Caco-2 (cell line): ENCODE measurements around the gene MMP3. TPM values are rescaled to one million over a fixed set of nuclear protein-coding genes. Genes with fewer than 3 reads are reported as not detected.
"Not testable (repeated sequence)": the region's sequence is repeated elsewhere in the genome, so short reads cannot be mapped to it uniquely, and the experiment has no call there.

Source experiments
- BruUV-seq: library from RNA; stranded (reverse); fragments of 400-500 nt; replicated peaks from 2 replicates; lab custom pipeline; 2021; lab: Mats Ljungman, UMichigan
- CTCF ChIA-PET: fragments of 300-600 bp; sonication (Branson Sonifier 250); formaldehyde crosslinking; loops from one replicate; lab custom pipeline; 2022; ENCODE audit warnings: antibody characterized with exemption; lab: Charles Lee
- POLR2A ChIA-PET: fragments of 300-600 bp; sonication (Branson Sonifier 250); formaldehyde crosslinking; loops from one replicate; lab custom pipeline; 2022; ENCODE audit warnings: antibody characterized with exemption; lab: Charles Lee
- DNase-seq, 2 experiments: peaks; one replicate each; pipeline versions ENCODE4 v3.0.0 to v3.0.0-alpha.2; 2020 to 2022
- H3K27me3 ChIP-seq: replicated peaks from 2 replicates; pipeline ENCODE4 v1.6.0; 2011; ENCODE audit warnings: low read length; ENCODE audit not compliant: control insufficient read depth, insufficient read depth
- H3K36me3 ChIP-seq: 2 replicates; pipeline ENCODE4 v1.5.1; 2011; ENCODE audit warnings: low read length; ENCODE audit not compliant: control insufficient read depth, insufficient read depth
- H3K4me1 ChIP-seq: fragments of 250-450 bp; sonication (Bioruptor Pico); 2 replicates; pipeline ENCODE4 v1.5.1; 2020; ENCODE audit warnings: mild to moderate bottlenecking
- H3K4me3 ChIP-seq: 2 replicates; pipeline ENCODE4 v1.5.1; 2011; ENCODE audit warnings: low read depth, mild to moderate bottlenecking, control low read depth, low read length
- H3K9me3 ChIP-seq: fragments of 250-450 bp; sonication (Bioruptor Pico); 2 replicates; pipeline ENCODE4 v1.5.1; 2020; ENCODE audit warnings: mild to moderate bottlenecking, moderate library complexity
- H3K27ac Mint-ChIP-seq: one replicate; pipeline ENCODE4 v1.8.0; 2022; ENCODE audit warnings: mixed read lengths; ENCODE audit not compliant: unreplicated experiment
- H3K27me3 Mint-ChIP-seq: one replicate; pipeline ENCODE4 v1.8.0; 2022; ENCODE audit warnings: mixed read lengths; ENCODE audit not compliant: insufficient read depth, unreplicated experiment
- H3K36me3 Mint-ChIP-seq: one replicate; pipeline ENCODE4 v1.8.0; 2022; ENCODE audit warnings: mild to moderate bottlenecking, mixed read lengths; ENCODE audit not compliant: insufficient read depth, unreplicated experiment
- H3K4me1 Mint-ChIP-seq: one replicate; pipeline ENCODE4 v1.8.0; 2022; ENCODE audit warnings: low read depth, mixed read lengths; ENCODE audit not compliant: unreplicated experiment
- H3K4me3 Mint-ChIP-seq: one replicate; pipeline ENCODE4 v1.8.0; 2022; ENCODE audit warnings: mild to moderate bottlenecking, moderate library complexity, mixed read lengths; ENCODE audit not compliant: unreplicated experiment
- H3K9me3 Mint-ChIP-seq: one replicate; pipeline ENCODE4 v1.8.0; 2022; ENCODE audit warnings: mixed read lengths; ENCODE audit not compliant: unreplicated experiment
- intact Hi-C: fragments of 100-400 bp; cut with micrococcal nuclease; formaldehyde crosslinking; loops from one replicate; pipeline ENCODE4 v1.10.0; 2022; ENCODE audit not compliant: unreplicated experiment
- total RNA-seq: library from RNA; stranded (reverse); gene quantifications from 2 replicates; pipeline ENCODE4 v1.2.3, GENCODE V29; 2022
- TF ChIP-seq, protein P1 (sequence below), 2 experiments: fragments of 200-600 bp in 1 of 2; IDR thresholded peaks; 1 replicate in 1 of 2; 2 replicates in 1 of 2; pipeline versions ENCODE4 v1.5.1 to v1.8.0; 2011 to 2022; ENCODE audit warnings: antibody characterized with exemption in 1 of 2, control low read depth in 1 of 2, inconsistent platforms in 1 of 2, low read depth in 1 of 2, low read length in 1 of 2, mild to moderate bottlenecking in 1 of 2, moderate library complexity in 1 of 2; ENCODE audit not compliant: insufficient read depth in 1 of 2, severe bottlenecking in 1 of 2, unreplicated experiment in 1 of 2

MMP3 gene
- total RNA-seq, 1 experiment from 2014 or later: not detected

DNA sequence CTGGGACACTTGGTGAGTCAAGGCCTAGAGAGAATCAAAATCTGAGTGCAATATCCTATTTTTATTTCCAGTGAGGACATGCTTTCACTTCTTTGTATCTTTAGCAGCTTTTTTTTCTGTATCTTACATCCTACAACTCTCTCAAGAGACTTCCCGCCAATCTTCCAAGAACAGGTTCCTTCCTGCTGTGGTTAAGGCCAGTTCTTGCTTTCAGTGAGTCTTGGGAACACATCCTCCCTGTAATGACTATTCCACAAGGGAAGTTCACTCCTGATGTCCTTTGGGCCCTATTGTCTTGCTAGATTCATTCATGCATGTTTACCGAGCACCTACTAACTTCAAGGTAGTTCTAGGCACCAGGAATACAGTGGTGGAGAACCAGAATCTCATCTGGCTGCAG lies 35.2 kb upstream of the MMP3 start:
- intact Hi-C loops: no loop called here
- POLR2A ChIA-PET: no interaction called here

DNA sequence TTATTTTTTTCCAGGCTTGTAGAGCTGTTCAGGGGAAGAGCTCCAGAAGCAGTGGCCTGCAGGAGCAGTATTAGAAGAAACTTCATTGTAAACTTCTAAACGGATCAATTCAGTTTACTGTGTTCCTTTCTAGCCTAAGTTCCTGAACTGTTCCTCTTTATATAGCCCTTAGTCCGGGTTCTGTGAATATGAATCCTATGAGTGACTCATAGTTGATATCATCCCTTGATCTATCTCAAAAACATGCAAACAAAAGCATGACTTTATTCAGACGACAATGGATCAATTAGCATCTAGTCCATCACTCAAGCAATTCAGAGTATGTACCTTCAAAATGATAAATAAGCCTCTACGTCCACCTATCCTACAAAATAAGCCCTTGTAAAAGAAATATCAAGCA lies 31.4 kb upstream of the MMP3 start, which contains the start of gene MMP12:
MMP12 (minus strand) TSS at position 131 of the 400 bp plus-strand sequence; CDS start at position 86, 45 bp downstream.
- intact Hi-C loops: no loop called here
- no peak within 1 kb of the TSS for H3K27ac Mint-ChIP-seq
- no TSS peak for BruUV-seq
- no peaks in the 10 kb centered on the region for H3K36me3 Mint-ChIP-seq
- TF ChIP-seq, protein P1, sequence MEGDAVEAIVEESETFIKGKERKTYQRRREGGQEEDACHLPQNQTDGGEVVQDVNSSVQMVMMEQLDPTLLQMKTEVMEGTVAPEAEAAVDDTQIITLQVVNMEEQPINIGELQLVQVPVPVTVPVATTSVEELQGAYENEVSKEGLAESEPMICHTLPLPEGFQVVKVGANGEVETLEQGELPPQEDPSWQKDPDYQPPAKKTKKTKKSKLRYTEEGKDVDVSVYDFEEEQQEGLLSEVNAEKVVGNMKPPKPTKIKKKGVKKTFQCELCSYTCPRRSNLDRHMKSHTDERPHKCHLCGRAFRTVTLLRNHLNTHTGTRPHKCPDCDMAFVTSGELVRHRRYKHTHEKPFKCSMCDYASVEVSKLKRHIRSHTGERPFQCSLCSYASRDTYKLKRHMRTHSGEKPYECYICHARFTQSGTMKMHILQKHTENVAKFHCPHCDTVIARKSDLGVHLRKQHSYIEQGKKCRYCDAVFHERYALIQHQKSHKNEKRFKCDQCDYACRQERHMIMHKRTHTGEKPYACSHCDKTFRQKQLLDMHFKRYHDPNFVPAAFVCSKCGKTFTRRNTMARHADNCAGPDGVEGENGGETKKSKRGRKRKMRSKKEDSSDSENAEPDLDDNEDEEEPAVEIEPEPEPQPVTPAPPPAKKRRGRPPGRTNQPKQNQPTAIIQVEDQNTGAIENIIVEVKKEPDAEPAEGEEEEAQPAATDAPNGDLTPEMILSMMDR (IDR thresholded peaks at IDR 0.05; ENCODE audit: insufficient read depth in 1 of 2, low read depth in 1 of 2, low read length in 1 of 2, severe bottlenecking in 1 of 2, unreplicated experiment in 1 of 2): no peak
- no peaks in the 10 kb centered on the region for H3K9me3 Mint-ChIP-seq
- ChIA-PET CTCF (no interaction called here), POLR2A (no interaction called here)
- H3K4me3 Mint-ChIP-seq: no peak within 1 kb of the TSS
- H3K4me1 ChIP-seq: no peaks in the 10 kb centered on the region
- no peaks in the 10 kb centered on the region for H3K27me3 Mint-ChIP-seq
- no peaks in the 10 kb centered on the region for H3K27me3 ChIP-seq
- H3K9me3 ChIP-seq: no peaks in the 10 kb centered on the region
- no peaks in the 10 kb centered on the region for H3K36me3 ChIP-seq
- no peak for DNase-seq
- no peaks in the 10 kb centered on the region for H3K4me1 Mint-ChIP-seq
- no peak within 1 kb of the TSS for H3K4me3 ChIP-seq

More for the DNA sequence above, 35.2 kb upstream of the MMP3 start:
- Mint-ChIP-seq H3K27me3 (no peaks in the 10 kb centered on the region), H3K4me3 (no peak overlapping the region), H3K27ac (no peak overlapping the region), H3K36me3 (no peaks in the 10 kb centered on the region), H3K4me1 (no peaks in the 10 kb centered on the region), H3K9me3 (no peaks in the 10 kb centered on the region)
- Histone ChIP-seq H3K27me3 (no peaks in the 10 kb centered on the region), H3K4me1 (no peaks in the 10 kb centered on the region), H3K9me3 (no peaks in the 10 kb centered on the region), H3K4me3 (no peak overlapping the region), H3K36me3 (no peaks in the 10 kb centered on the region)
- no peak for DNase-seq
- CTCF ChIA-PET: no interaction called here
- TF ChIP-seq, protein P1 (IDR thresholded peaks at IDR 0.05; ENCODE audit: insufficient read depth in 1 of 2, low read depth in 1 of 2, low read length in 1 of 2, severe bottlenecking in 1 of 2, unreplicated experiment in 1 of 2): no peak
- no TSS peak for BruUV-seq

DNA sequence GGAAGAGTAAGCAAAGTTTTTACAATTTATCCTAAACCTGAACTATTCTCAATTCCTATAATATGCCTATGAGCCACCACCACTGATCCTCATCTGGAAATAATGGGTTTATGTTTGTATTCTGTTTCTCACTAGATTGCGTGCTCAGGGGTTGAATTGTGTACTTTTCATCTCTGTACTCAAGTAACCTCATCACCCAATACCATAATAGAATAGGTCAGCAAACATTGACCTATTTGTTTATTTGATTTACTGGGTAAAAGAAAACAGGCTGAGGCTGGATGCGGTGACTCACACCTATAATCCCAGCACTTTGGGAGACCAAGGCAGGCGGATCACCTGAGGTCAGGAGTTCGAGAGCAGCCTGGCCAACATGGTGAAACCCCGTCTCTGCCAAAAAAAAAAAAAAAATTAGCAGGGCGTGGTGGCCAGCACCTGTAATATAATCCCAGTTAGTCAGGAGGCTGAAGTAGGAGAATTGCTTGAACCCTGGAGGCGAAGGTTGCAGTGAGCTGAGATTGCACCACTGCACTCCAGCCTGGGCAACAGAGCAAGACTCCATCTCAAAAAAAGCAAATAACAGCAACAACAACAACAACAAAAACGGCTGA lies 26.1 kb upstream of the MMP3 start:
- H3K36me3 Mint-ChIP-seq, H3K27ac Mint-ChIP-seq, H3K36me3 ChIP-seq, DNase-seq, H3K4me1 ChIP-seq, H3K4me1 Mint-ChIP-seq, CTCF ChIA-PET, H3K9me3 Mint-ChIP-seq, BruUV-seq, POLR2A ChIA-PET, H3K9me3 ChIP-seq, H3K4me3 Mint-ChIP-seq, H3K27me3 ChIP-seq, H3K4me3 ChIP-seq, intact Hi-C loops, H3K27me3 Mint-ChIP-seq: not testable (repeated sequence)
